ENCODE results near the gene GATA6.

Gene GATA6

GRCh38 chr18:22166069-22166950 lies 3.1 kb upstream of the GATA6 start:
- DNase-seq (ENCODE audit: low read depth): no peak

DNA sequence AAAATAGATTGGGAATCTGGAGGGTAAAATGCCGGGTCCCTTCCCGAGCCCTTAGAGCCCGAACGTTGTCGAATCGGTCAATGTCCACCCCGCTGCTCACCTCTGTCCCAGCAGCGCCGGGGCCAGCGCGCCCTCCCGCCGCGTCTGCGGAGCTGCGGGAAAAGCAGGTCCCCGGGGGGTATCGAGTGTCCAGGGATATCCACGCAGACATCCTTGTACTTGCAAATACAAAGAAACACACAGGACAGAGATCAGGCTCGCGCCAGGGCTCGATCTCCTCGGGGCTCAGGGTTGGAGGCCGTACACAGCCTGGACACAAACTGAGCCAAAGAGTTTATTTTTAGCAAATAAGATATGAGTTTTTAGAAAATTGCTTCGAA lies 2.3 kb upstream of the GATA6 start:
- no peak for DNase-seq (ENCODE audit: low read depth)

DNA sequence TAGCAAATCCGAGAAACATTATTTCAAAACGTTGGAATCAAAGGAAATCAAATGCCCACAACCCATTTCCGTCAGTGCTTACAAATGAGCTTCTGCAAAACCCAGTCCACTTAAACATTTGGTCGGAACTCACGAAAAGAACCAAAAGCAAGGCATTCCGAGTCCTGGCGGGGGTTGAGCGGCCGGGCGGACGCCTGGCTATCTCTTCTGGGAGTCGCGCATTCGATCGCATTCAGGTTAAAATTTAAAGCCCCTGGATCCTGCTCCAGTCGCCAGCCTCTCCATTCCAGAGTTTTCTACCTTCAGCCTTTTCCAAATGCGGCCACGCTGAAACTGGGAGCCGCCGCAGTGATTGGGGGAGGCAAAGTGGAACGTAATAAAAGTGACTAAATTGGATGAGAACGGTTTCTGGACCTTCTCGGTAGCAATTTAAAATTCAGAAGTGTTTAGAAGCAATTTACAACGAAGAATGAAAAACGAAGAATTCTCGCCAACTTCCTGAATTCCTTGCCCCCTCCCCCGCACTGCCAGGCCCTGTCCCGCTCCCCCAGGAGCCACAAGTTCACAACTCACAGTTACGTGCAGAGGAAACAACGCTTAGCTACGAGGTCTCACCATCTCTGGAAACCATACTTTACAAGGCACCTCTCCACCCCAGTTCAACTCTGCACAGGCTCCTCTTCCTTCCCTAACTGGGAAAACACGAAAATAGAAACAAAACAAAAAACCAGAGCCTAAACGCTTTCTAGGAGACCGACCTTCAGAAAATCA lies 1.7 kb upstream of the GATA6 start:
- DNase-seq (ENCODE audit: low read depth): no peak

DNA sequence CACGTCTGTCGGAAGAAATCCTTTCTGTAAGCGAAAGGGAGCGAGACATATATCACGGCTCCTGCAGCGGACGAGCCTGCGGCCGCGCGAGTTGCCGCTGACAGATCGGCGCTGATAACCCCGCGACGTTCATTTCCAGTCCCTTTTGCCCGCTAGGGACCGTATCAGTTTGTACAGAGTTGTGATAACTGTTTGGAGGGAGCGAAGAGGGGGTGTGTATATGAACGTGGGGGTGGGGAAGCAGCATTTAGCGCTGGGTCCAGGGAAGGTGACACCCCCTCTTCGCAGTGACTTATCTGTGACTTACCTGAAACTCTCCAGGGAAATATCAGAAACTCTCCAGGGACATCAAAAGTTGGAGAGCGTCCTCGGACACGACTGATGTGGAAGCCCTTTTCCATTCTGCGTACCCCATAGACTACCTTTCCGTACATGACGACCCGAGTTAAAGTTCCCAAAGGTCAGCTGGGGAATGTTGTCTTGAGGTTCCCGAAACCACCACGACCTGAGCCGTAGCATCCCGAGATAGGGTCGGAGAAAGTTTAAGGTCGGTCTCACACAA lies 948 bp upstream of the GATA6 start:
- DNase-seq (ENCODE audit: low read depth): no peak

DNA sequence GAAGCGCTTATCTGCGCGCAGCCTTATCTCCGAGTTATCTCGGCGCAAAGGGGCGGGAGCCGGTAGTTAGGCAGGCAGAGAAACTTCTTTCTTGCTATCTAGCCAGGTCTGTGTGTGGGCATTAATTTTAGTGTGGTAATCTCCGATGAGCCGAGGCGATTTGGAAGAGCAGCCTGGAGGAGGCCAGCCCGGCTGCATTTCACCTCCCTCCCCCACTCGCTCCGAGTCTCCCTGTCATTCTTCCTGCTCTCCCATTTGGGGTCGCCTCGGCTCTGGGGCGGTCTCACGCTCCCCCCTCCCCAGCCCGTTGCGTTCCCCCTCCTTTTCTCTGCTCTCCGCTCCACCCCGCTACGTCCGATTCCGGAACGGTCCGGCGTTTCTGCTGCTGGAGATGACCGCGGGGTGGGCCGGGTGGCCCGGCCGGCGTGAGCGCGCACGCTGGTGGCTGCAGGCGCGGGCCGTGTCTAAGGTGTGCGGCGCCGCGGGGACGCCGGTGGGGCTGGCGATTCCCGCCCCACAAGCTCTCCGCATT lies 566 bp downstream of the GATA6 start:
- no peak for DNase-seq (ENCODE audit: low read depth)

DNA sequence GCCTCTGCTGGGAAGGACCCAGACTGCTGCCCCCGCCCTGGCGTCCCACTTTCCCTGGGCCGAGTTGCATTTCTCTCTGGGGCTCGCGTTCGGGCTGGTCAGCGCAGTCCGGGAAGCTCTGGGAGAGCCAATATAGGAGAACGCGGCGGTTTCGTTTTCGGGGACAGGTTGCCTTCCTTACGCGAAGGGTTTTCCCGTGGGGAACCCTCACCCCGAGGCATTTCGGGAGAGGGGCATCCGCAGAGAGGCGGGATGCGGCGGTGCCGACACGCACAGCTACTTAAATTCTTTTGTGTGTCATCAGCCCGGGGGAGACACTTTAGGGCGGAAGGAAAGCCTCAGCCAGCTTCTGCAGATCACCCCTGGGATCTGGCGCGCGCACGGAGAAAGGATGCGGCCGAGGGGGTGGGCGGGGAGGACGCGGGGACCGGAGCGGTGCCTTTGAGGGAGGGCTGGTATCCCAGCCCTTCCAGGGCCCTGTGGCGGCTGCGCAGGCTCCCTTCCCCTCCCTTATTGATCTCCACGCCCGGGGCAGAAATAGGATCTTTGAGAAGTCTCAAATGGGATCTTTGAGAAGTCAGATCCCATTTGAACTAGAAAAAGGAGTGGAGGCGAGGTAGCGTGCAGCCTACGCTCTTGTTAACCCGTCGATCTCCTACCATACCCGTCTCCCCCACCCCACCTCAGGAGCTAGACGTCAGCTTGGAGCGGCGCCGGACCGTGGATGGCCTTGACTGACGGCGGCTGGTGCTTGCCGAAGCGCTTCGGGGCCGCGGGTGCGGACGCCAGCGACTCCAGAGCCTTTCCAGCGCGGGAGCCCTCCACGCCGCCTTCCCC lies 1.2 kb downstream of the GATA6 start:
- peak; percentile 80 for DNase-seq (ENCODE audit: low read depth)

GRCh38 chr18:22171258-22172119 lies 2.1 kb downstream of the GATA6 start:
- no peak for DNase-seq (ENCODE audit: low read depth)

DNA sequence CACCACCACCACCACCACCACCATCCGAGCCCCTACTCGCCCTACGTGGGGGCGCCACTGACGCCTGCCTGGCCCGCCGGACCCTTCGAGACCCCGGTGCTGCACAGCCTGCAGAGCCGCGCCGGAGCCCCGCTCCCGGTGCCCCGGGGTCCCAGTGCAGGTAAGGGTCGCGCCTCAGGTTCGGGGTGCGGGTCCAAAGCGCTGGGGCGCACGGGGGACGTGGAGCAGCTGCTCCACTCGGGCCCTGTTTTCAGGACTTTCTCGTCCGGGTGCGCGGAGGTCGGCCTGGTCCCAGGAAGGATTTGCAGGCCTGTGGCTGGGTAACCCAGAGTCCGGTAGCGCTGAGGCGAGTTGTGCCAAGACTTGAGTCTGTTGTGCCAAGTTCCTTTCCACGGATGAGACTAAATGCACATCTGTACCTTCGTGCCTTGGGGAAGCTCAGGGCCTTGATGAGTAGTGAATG lies 2.8 kb downstream of the GATA6 start:
- DNase-seq (ENCODE audit: low read depth): no peak

DNA sequence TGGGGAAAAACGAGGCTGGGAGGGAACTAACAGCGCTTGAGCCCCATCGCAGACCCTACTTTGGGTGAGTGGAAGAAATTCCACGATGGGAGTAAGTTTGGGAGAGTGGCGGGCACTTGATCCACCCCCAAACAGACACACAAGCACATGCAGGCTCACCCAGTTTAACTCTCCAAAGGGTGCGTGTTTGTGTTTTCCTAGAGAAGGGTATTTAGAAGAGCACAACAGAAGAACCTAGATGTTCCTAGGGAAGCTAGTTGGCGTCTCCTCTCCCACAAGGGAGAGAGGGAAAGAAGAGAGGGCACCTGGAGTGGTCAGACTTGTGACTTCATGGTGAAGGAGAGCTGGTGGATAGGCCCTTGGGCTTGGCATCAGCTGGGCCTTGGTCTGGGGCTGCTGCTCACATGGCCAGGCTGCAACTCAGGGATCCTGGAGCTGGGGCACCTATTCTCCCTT lies 3.2 kb downstream of the GATA6 start:
- no peak for DNase-seq (ENCODE audit: low read depth)

GRCh38 chr18:22173221-22173927 lies 4.0 kb downstream of the GATA6 start:
- no peak for DNase-seq (ENCODE audit: low read depth)

DNA sequence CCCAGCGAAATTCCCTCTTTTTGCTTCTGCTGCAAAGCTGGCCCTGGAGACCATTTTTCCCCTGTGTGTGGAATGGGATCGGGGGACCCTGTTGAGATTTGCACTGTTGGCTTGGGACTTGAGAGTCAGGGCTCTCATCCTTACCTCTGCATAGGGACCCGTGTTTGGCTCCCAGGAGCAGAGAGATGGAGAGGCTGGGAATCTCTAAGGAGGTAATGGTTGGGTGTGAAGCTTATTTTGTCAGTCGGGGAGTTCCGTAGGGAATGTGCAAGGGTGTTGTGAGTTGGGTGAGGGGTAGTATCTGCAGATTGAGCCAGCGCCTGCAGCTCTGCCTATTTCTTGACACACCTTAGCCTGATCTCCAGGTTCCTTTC lies 4.5 kb downstream of the GATA6 start:
- no peak for DNase-seq (ENCODE audit: low read depth)

DNA sequence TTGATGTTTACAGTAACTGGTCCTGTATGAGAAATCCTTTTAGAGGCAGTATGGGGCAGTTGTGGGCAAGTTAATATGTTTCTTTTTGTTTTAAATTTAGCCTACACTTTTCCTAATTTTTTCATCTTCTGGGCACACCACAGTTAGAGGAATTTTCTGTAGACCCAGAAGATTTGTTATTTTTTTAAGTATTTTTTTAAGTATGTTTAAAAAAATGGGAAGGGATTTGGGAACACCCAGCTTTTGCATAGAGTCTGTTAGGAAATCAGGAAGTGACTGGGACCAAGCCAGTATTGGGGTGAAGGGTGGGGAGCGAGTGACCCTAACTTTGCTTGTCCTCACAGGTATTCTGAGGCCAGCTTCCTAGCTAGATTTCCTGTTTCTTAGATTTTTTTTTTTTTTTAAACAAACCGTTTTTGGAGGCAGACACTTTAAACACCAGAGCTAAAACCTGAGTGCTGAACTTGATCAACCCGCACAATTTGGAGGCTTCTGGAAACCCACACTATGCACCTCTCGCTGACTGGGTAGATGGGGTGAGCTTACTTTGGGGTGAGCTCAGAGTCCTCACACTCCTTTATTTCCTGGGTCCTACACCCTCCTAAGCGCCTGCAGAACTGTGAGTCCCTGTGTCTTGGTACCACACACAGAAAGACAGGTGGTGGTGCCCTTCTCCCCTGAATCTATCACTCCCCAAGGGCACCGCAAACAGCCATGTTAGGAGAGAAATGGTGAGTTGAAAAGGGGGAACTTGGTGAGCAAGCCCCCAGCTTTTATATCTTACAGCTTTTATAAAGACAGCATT lies 5.2 kb downstream of the GATA6 start:
- no peak for DNase-seq (ENCODE audit: low read depth)

DNA sequence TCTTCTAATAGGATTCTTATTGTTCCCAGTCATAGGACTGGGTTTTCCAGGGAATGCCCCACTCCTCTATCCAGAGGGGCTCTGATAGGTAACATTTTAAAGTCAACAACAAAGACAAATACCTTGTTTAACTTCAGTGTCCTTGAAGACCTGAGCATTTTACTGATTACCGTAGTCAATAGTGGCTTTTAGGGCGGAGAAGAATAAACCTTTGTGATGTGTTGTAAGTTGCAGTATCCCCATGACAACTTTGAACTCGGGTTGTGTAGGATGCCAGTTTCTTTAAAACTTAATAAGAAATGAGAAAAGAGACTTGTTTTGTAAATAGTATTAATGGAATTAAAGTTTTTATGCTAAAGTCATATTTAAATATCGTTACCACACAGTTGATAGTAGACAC lies 6.0 kb downstream of the GATA6 start:
- DNase-seq (ENCODE audit: low read depth): no peak

- peak; percentile 59 for DNase-seq (ENCODE audit: low read depth)
Observed at GRCh38 chr18:22176420-22177326, 7.3 kb downstream of the GATA6 start.

- no peak for DNase-seq (ENCODE audit: low read depth)
Observed at GRCh38 chr18:22177327-22177871, 8.0 kb downstream of the GATA6 start.

DNA sequence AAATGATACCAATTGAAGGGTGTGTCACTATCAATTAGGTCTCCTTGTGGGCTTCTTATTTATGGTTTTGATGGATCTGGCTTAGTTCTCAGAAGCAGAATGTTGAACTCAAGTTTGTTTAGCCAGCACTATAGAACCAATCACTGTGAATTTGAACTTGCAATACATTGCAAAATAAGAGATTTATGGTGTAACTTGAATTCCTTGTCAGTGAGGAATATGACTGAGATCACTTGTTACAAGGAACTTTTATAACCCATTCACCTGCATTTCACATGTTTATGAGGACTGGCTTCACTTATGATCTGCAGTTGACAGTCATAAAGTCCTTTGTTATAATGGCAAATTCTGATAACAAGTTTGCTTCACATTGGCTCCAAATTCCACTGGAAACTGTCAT lies 9.8 kb downstream of the GATA6 start:
- peak; percentile 53 for DNase-seq (ENCODE audit: low read depth)

- no peak for DNase-seq (ENCODE audit: low read depth)
Observed at GRCh38 chr18:22179631-22180030, 10.2 kb downstream of the GATA6 start.

DNA sequence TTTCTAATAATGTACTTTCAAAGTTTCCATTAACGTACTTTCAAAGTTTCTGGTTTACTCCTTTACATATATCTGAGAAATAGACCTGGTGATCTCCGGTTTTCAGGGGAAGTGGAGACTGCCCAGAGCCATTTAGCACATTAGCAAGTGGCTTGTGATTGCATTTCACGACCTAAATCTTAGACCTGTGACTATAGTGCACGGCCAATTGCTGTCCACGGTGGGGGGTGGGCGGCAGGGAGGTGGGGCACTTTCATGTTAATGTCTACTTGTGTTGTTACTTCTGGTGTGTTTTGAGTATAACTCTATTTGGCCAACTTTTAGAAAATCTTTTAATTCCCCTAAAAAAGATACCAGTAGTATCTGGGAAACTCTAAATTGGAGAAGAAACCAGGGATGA lies 11.3 kb downstream of the GATA6 start:
- DNase-seq (ENCODE audit: low read depth): no peak
